Ovary (tissue), 9 donors: ENCODE data around the gene FIBCD1. TPM values are rescaled to one million over a fixed set of nuclear protein-coding genes. Genes with fewer than 3 reads are reported as not detected.

Experiments used
- DNase-seq, 5 donors: peaks; one replicate each; pipeline ENCODE4 v3.0.0-alpha.2; 2019 to 2020
- H3K27ac ChIP-seq, 2 donors: fragments of 200-600 bp; one replicate each; pipeline versions ENCODE4 v1.5.1 to v1.8.0; 2019 to 2022
- H3K27me3 ChIP-seq: fragments of 200-600 bp; one replicate; pipeline ENCODE4 v1.8.0; 2022
- H3K36me3 ChIP-seq: fragments of 200-600 bp; sonication (generic); one replicate; pipeline ENCODE4 v1.5.1; 2019
- H3K4me1 ChIP-seq: one replicate; pipeline ENCODE4 v1.8.1; 2013; ENCODE audit warnings: mild to moderate bottlenecking, moderate library complexity; ENCODE audit not compliant: insufficient read depth
- H3K4me3 ChIP-seq: fragments of 200-600 bp; sonication (generic); one replicate; pipeline ENCODE4 v1.5.1; 2017
- H3K9me3 ChIP-seq, 2 donors: fragments of 200-600 bp in 1 of 2; sonication (generic) in 1 of 2; one replicate each; pipeline versions ENCODE4 v1.5.1 to v1.8.1; 2013 to 2019; ENCODE audit warnings: mild to moderate bottlenecking in 1 of 2, moderate library complexity in 1 of 2
- CTCF ChIP-seq, 3 donors: fragments of 450-650 bp in 2 of 3; fragments of 200-600 bp in 1 of 3; IDR thresholded peaks; one replicate each; pipeline versions ENCODE4 v1.5.1 to v1.8.0; 2016 to 2022; ENCODE audit warnings: antibody characterized with exemption in 3 of 3, mild to moderate bottlenecking in 1 of 3
- EP300 ChIP-seq: sonication (generic); formaldehyde crosslinking; IDR thresholded peaks from one replicate; pipeline ENCODE4 v1.6.1; 2017; ENCODE audit warnings: antibody characterized with exemption
- POLR2A ChIP-seq: fragments of 450-650 bp; IDR thresholded peaks from one replicate; pipeline ENCODE4 v1.6.1; 2017; ENCODE audit warnings: antibody characterized with exemption, mild to moderate bottlenecking, moderate library complexity
- WGBS, 3 donors: extraction: QIAGEN DNeasy Blood & Tissue Kit in 1 of 3; methylation state at CpG; one replicate each; pipeline versions ENCODE4 v1.1.5 to v1.1.7; 2013 to 2017; 5-methylcytosine and 5-hydroxymethylcytosine counted together
- intact Hi-C, 4 donors: fragments of 100-400 bp; cut with DNase I; formaldehyde crosslinking; loops; one replicate each; pipeline versions ENCODE4 v1.11.0 to v1.15.1; 2022 to 2023
- polyA plus RNA-seq, 2 donors: library from polyadenylated mRNA; stranded (reverse); fragments of 200-250 nt in 1 of 2; fragments of 350-450 nt in 1 of 2; fragmentation: Illumina TruSeq in 1 of 2; extraction: RNeasy Lipid Tissue Mini Kit (QIAGEN cat#74804) in 1 of 2; gene quantifications; one replicate each; pipeline ENCODE4 v1.2.3, GENCODE V29; 2013 to 2014
- total RNA-seq, 7 donors: library from RNA; depleted of rRNA in 2 of 7; stranded (reverse); fragments of >200 nt in 2 of 7; fragmentation: NEBNext Ultra II Directional in 3 of 7; extraction: Animal tissue kit (Norgen Biotek cat#: 25700) in 3 of 7; gene quantifications; one replicate each; pipeline versions ENCODE4 v1.1.0 to v1.2.4, GENCODE V29; 2016 to 2023
- donor health status: DM: no; HTN: no; CAD: no; lungs with moderate emphysema.
- donor health status: DM: no; HTN: no; CAD: no.
- donor health status: Bipolar disorder and iron deficiency.
- donor health status: DM: yes; HTN: yes; CAD: no.
- donor health status: DM: no; HTN: no; CAD: no.
- donor health status: DM: yes; HTN: yes; CAD: no.

The FIBCD1 gene
- total and polyA plus RNA-seq, 9 donors, result 0.06 to 0.45 (median 0.12) TPM; not detected in 3

DNA sequence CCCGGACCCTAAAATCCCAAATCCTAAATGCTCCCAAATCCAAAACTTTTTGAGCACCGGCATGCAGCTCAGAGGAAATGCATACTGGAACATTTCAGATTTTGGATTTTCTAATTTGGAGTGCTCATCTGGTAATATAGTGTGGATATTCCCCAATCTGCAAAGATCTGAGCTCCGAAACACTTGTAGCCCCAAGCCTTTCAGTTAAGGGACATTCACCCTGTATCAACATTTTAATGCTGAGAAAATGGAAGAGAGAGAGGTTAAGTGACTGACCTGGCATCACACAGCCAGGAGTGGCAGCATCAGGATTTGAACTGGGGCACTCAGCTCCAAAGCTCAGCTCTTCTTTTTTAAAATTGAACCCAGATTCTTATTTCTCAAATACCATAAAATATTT, 73.1 kb downstream of the FIBCD1 start:
- Histone ChIP-seq H3K4me1 (peaks cover 4% of the 10 kb centered on the region), H3K27ac (no peak overlapping the region), H3K4me3 (no peak overlapping the region), H3K36me3 (no peaks in the 10 kb centered on the region), H3K27me3 (no peaks in the 10 kb centered on the region), H3K9me3 (no peaks in the 10 kb centered on the region)
- WGBS, 3 donors, result 94 to 99% (median 97%) methylated on average over 3 of the region's 3 CpGs
- intact Hi-C loops, result loop anchor here in 3 of 4 donors (5.0 to 10.0 kb wide), 5 partner anchors 76 to 401 kb away; no protein-coding TSS in a partner anchor
- no peak for TF ChIP-seq EP300
- no peak for TF ChIP-seq POLR2A
- TF ChIP-seq CTCF (IDR thresholded peaks at IDR 0.05), result no peak
- peak in 1 of 5 donors; percentile 0 for DNase-seq

GRCh38 chr9:130864541-130864940, 74.5 kb downstream of the FIBCD1 start:
- Histone ChIP-seq H3K4me1 (peaks cover 5% of the 10 kb centered on the region), H3K27ac (no peak overlapping the region), H3K27me3 (no peaks in the 10 kb centered on the region), H3K36me3 (no peaks in the 10 kb centered on the region), H3K4me3 (no peak overlapping the region), H3K9me3 (no peaks in the 10 kb centered on the region)
- WGBS, 3 donors, result 74 to 80% (median 77%) methylated on average over 6 of the region's 6 CpGs
- intact Hi-C loops, result loop anchor here (5.0 to 10.0 kb wide), 5 partner anchors 92 to 400 kb away; no protein-coding TSS in a partner anchor
- TF ChIP-seq POLR2A, result no peak
- TF ChIP-seq CTCF (IDR thresholded peaks at IDR 0.05), result no peak
- TF ChIP-seq EP300, result no peak
- no peak for DNase-seq

DNA sequence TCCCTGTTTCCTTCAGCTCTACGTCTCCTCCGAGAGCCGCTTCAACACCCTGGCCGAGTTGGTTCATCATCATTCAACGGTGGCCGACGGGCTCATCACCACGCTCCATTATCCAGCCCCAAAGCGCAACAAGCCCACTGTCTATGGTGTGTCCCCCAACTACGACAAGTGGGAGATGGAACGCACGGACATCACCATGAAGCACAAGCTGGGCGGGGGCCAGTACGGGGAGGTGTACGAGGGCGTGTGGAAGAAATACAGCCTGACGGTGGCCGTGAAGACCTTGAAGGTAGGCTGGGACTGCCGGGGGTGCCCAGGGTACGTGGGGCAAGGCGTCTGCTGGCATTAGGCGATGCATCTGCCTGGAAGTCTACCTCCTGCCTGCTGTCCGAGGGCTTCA, 76.3 kb downstream of the FIBCD1 start:
- Histone ChIP-seq H3K27me3 (no peaks in the 10 kb centered on the region), H3K27ac (no peak overlapping the region), H3K9me3 (no peaks in the 10 kb centered on the region), H3K4me3 (no peak overlapping the region), H3K36me3 (no peaks in the 10 kb centered on the region), H3K4me1 (peaks cover 5% of the 10 kb centered on the region)
- no peak for DNase-seq
- TF ChIP-seq POLR2A (no peak), EP300 (no peak), CTCF (IDR thresholded peaks at IDR 0.05) (no peak)
- intact Hi-C loops, result loop anchor here (2.0 to 10.0 kb wide), 6 partner anchors 90 to 398 kb away; no protein-coding TSS in a partner anchor
- 84 to 87% (median 85%) methylated on average over 23 of the region's 23 CpGs for WGBS, 3 donors

GRCh38 chr9:130862217-130862616, 76.8 kb downstream of the FIBCD1 start:
- intact Hi-C loops, result loop anchor here (2.0 to 10.0 kb wide), 6 partner anchors 90 to 397 kb away; no protein-coding TSS in a partner anchor
- H3K36me3 ChIP-seq, result no peaks in the 10 kb centered on the region
- no peak for TF ChIP-seq CTCF (IDR thresholded peaks at IDR 0.05)
- TF ChIP-seq EP300, result no peak
- no peak for TF ChIP-seq POLR2A
- no peak overlapping the region for H3K27ac ChIP-seq
- 84 to 86% (median 85%) methylated on average over 8 of the region's 8 CpGs for WGBS, 3 donors
- no peak for DNase-seq
- no peak overlapping the region for H3K4me3 ChIP-seq
- H3K9me3 ChIP-seq, result no peaks in the 10 kb centered on the region
- H3K27me3 ChIP-seq, result no peaks in the 10 kb centered on the region
- H3K4me1 ChIP-seq, result peaks cover 5% of the 10 kb centered on the region
